ENCODE data around the gene KCNK13. TPM values are rescaled to one million over a fixed set of nuclear protein-coding genes. Genes with fewer than 3 reads are reported as not detected.

Gene KCNK13
- total RNA-seq, 3 donors from 2014 or later = 0.16 to 0.66 (median 0.59) TPM

DNA sequence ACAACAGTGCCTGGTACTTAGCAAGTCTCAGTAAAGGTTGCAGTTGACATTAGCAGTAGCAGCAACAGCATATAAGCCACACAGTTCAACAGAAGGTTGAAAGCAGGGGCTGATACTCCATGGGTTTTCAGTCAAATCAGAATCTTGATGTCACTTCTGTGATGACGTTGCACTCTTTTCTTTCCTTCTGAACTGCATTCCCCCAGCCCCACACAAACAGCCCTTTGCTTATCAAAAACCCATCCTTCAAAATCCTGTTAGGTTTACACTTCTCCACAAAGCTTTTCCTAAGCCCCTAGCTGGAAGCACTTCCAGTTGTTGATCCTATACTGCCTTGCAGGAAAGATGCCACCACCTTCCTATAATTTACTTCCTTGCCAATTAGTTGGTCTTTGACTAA lies 34.0 kb upstream of the KCNK13 start:
- H3K27me3 ChIP-seq = no peaks in the 10 kb centered on the region

GRCh38 chr14:90034156-90034555 lies 27.6 kb upstream of the KCNK13 start:
- no peak for TF ChIP-seq POLR2A (IDR thresholded peaks at IDR 0.05)
- TF ChIP-seq CTCF (IDR thresholded peaks at IDR 0.05) = no peak
- TF ChIP-seq POLR2AphosphoS5 (IDR thresholded peaks at IDR 0.05) = no peak

More for the DNA sequence above, 34.0 kb upstream of the KCNK13 start:
- H3K27ac ChIP-seq = no peak overlapping the region
- H3K9me3 ChIP-seq = no peaks in the 10 kb centered on the region
- no peak overlapping the region for H3K4me3 ChIP-seq
- TF ChIP-seq POLR2AphosphoS5 (IDR thresholded peaks at IDR 0.05) (no peak), POLR2A (IDR thresholded peaks at IDR 0.05) (no peak), CTCF (IDR thresholded peaks at IDR 0.05) (no peak)
- intact Hi-C loops (cut with DNase I; ENCODE audit: low total_unique reads) = no loop called here
- no peaks in the 10 kb centered on the region for H3K4me1 ChIP-seq
- H3K36me3 ChIP-seq = no peaks in the 10 kb centered on the region
- no peak for DNase-seq (ENCODE audit: low spot score in 2 of 2)

DNA sequence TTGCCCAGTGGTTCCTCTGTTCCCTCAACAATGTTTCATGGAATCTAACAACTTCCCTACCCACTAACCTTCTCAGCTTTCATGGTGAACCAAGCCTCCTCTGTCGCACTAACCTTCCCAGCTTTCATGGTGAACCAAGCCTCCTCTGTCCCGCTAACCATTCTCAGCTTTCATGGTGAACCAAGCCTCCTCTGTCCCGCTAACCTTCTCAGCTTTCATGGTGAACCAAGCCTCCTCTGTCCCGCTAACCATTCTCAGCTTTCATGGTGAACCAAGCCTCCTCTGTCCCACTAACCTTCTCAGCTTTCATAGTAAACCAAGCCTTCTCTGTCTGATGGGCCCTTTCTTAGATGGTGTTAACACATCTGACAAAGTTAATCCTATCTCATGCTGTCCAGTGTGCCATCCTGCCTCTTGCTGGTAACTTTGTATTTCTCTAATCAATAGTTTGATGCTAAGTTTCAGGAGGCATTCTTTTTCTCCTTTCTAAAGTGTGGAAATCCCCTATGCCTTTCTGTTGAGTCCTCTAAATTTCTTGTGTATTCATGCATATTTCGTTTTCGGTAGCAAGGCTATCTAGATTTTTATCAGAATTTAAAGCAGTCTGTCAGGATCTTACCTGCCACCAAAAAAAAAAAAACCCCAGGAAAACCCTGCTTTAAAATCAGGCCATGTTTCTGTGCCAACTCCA lies 26.8 kb upstream of the KCNK13 start:
- intact Hi-C loops (cut with DNase I; ENCODE audit: low total_unique reads) = no loop called here
- Histone ChIP-seq H3K9me3 (no peaks in the 10 kb centered on the region), H3K36me3 (no peaks in the 10 kb centered on the region)

More at GRCh38 chr14:90034156-90034555, 27.6 kb upstream of the KCNK13 start:
- no peaks in the 10 kb centered on the region for H3K27me3 ChIP-seq
- intact Hi-C loops (cut with DNase I; ENCODE audit: low total_unique reads) = no loop called here
- no peaks in the 10 kb centered on the region for H3K9me3 ChIP-seq
- H3K4me1 ChIP-seq = no peaks in the 10 kb centered on the region
- H3K27ac ChIP-seq = no peak overlapping the region
- no peak for DNase-seq (ENCODE audit: low spot score in 2 of 2)
- H3K4me3 ChIP-seq = no peak overlapping the region
- H3K36me3 ChIP-seq = no peaks in the 10 kb centered on the region

GRCh38 chr14:90039253-90040010 lies 22.4 kb upstream of the KCNK13 start:
- no peaks in the 10 kb centered on the region for H3K27me3 ChIP-seq
- no peaks in the 10 kb centered on the region for H3K36me3 ChIP-seq
- intact Hi-C loops (cut with DNase I; ENCODE audit: low total_unique reads) = no loop called here
- TF ChIP-seq CTCF (IDR thresholded peaks at IDR 0.05) = no peak
- TF ChIP-seq POLR2A (IDR thresholded peaks at IDR 0.05) = no peak
- no peak for TF ChIP-seq POLR2AphosphoS5 (IDR thresholded peaks at IDR 0.05)
- H3K4me1 ChIP-seq = no peaks in the 10 kb centered on the region
- no peak overlapping the region for H3K4me3 ChIP-seq
- no peak overlapping the region for H3K27ac ChIP-seq
- DNase-seq (ENCODE audit: low spot score in 2 of 2) = no peak
- H3K9me3 ChIP-seq = no peaks in the 10 kb centered on the region

More for the DNA sequence above, 26.8 kb upstream of the KCNK13 start:
- Histone ChIP-seq H3K4me1 (no peaks in the 10 kb centered on the region), H3K27me3 (no peaks in the 10 kb centered on the region), H3K4me3 (no peak overlapping the region), H3K27ac (no peak overlapping the region)
- TF ChIP-seq POLR2AphosphoS5 (IDR thresholded peaks at IDR 0.05) = no peak
- DNase-seq (ENCODE audit: low spot score in 2 of 2) = no peak

GRCh38 chr14:90040411-90040810 lies 21.4 kb upstream of the KCNK13 start:
- TF ChIP-seq POLR2A (IDR thresholded peaks at IDR 0.05) (no peak), POLR2AphosphoS5 (IDR thresholded peaks at IDR 0.05) (no peak), CTCF (IDR thresholded peaks at IDR 0.05) (no peak)
- Histone ChIP-seq H3K36me3 (no peaks in the 10 kb centered on the region), H3K27me3 (no peaks in the 10 kb centered on the region), H3K4me3 (no peak overlapping the region), H3K27ac (no peak overlapping the region), H3K4me1 (no peaks in the 10 kb centered on the region), H3K9me3 (no peaks in the 10 kb centered on the region)
- DNase-seq (ENCODE audit: low spot score in 2 of 2) = no peak
- intact Hi-C loops (cut with DNase I; ENCODE audit: low total_unique reads) = no loop called here

Data from breast epithelium (tissue), 4 donors.